ENCODE data around the gene CEP85L.
A peak's percentile ranks its signal among the peaks of the same experiment; 100 is the strongest.

The CEP85L gene

GRCh38 chr6:118651282-118652050 is at the start of gene CEP85L:
TSS of gene CEP85L (minus strand) at chr6:118651591. CDS start at chr6:118651269, 322 bp downstream.
- peak; percentile 85 for DNase-seq

- DNase-seq, result no peak
Observed at GRCh38 chr6:118700531-118700930, 49.1 kb upstream of the CEP85L start.

DNA sequence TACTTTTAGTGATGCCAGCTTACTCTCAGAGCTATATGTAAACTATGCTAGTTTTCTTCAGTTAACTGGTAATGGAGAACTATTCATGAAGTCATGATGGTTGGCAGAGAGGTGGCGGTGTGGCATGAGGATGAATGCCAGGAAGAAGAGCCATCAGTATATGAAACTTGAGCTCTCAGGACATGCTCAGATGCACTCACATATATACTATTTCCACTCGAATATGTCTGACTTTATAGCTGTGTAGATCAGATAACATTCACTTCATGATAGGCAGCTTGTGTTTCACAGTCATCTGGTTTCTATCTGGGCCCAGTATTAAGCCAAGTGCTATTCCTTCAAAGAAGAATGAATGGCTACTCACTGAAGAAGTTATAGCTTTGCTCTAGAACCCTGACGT is 46.2 kb upstream of the CEP85L start:
- DNase-seq, result no peak

GRCh38 chr6:118696271-118696670 is 44.9 kb upstream of the CEP85L start:
- DNase-seq, result no peak

GRCh38 chr6:118693562-118693961 is 42.2 kb upstream of the CEP85L start:
- no peak for DNase-seq

DNA sequence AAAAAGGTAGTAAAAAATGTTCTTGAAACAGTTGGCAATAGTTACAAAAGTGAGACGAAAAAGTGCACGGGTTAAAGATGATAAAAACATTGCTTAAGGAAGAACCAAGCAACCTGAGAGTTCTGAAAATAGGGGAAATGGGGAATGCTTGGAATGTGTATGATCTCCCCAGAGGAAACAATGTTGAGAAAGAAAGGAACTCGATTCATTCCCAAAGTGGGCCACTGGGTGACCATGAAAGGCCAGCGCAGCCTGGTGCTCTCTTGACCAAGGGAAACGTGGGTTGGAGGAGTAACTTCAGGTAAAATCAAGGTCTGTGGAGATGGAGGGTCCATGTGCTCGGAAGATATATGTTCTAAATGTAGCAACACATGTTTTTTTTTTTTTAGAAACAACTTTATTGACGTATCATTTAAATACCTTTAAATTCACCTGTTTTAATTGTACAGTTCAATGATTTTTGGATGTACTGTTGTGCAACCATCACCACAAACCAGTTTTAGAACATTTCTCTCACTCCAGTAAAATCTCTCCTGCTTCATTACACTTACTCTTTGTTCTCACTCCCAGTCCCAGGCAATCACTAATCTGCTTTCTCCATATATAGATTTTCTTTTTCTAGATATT is 34.5 kb upstream of the CEP85L start:
- DNase-seq, result no peak

- no peak for DNase-seq
Observed at GRCh38 chr6:118683881-118684872, 32.8 kb upstream of the CEP85L start.

DNA sequence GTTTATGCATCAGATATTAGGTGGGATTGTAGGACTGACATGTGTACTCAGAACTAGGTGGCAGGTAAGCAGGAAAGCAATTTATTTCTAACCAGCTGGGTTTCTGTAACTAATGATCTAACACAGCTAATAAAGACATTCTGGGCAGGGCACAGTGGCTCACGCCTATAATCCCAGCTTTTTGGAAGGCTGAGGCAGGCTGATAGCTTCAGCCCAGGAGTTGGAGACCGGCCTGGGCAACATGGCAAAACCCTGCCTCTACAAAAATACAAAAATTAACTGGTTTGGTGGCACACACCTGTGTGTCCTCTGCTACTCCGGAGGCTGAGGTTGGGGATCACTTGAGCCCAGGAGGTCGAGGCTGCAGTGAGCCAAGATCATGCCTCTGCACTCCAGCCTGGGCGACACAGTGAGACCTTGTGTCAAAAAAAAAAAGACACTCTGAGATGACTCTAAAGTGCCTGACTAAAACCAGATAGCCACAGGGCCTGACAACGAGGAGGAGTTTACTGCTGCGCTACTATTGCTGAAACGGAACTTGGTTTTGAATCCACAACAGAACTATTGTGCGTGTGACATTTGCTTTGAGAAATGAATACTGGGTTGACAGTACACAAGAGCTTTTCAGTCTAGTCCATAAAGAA is 29.2 kb upstream of the CEP85L start:
- DNase-seq, result no peak

GRCh38 chr6:118679327-118679901 is 28.0 kb upstream of the CEP85L start:
- DNase-seq, result peak; percentile 20

DNA sequence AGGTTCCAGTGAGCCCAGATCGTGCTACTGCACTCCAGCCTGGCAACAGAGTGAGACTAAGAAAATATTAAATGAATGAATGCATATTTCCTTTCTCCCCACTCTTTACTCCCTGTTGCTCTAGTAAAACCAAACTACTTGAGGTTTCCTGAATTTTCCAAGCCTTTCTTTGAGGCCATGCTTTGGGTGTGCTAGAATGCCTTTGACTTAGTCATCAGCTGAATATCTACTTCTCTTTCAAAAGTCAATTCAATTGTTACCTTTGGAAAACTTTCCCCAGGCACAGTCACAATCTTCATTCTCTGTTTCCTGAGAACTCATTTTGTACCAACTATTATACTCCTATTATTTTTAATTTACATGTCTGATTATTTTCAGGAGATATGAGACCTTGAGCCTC is 27.5 kb upstream of the CEP85L start:
- DNase-seq, result peak; percentile 42

DNA sequence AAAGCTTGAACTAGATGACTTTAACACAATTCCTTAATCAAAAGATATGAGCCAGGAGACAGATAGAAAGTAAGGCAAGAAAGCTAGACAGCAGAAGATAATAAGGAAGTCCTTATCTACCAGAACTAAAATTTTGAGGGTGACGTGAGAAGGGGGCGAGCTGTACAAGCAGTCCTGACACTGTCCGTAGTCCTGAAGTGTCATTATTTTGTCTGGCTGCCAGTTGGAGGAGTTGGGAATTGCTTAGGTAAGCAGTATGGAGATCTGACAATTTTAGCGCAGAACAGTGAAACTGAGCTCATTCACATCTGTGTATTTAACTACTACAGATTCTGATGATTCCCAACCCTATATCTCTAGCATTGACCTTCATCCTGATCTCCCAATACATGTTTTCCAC is 25.8 kb upstream of the CEP85L start:
- no peak for DNase-seq

GRCh38 chr6:118675225-118675624 is 23.8 kb upstream of the CEP85L start:
- no peak for DNase-seq

DNA sequence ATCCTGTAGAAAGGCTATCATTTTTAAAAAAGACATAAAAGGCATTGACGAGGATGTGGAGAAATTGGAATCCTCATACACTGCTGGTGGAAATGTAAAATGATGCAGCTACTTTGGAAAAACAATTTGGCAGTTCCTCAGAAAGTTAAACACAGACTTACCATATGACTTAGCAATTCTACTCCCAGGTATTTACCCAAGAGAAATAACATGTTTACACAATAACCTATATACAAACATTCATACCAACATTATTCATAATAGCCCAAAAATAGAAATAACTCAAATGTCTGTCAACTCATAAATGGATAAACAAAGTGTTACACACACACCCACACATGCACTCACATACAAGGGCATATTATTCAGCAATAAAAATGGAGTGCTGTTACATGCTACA is 23.4 kb upstream of the CEP85L start:
- no peak for DNase-seq

DNA sequence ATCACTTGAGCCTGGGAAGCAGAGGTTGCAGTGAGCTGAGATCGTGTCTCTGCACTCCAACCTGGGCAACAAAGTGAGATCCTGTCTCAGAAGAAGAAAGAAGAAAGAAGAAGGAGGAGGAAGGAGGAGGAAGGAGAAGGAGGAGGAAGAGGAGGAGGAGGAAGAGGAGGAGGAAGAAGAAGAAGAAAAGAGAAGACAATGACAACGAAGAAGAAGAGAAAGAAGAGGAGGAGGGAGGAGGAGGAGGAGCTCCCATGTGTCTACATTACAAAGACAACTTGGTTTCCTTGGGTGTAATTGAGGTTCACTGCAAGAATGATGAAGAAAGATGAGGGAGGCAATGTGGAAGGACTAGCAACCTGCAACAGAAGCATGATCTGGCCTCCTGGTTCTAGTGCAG is 21.3 kb upstream of the CEP85L start:
- no peak for DNase-seq

DNA sequence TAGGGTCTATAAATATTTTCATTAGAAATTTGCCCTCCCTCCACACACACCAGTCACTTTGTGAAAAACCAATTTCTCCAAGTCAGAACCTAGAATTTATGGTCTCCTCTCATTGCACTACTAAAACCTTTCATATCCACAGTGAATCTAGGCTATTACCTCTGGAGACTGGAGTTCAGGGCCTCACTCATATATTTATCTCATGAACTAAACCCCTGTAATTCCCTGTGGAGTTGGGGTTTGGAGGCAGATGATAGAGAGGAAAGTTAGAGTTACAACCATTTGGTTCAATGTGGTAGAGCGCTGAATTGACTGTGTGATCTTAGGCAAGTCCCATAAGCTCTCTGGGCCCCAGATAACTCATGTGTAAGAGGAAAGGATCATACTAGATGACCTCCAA is 18.2 kb upstream of the CEP85L start:
- DNase-seq, result no peak

DNA sequence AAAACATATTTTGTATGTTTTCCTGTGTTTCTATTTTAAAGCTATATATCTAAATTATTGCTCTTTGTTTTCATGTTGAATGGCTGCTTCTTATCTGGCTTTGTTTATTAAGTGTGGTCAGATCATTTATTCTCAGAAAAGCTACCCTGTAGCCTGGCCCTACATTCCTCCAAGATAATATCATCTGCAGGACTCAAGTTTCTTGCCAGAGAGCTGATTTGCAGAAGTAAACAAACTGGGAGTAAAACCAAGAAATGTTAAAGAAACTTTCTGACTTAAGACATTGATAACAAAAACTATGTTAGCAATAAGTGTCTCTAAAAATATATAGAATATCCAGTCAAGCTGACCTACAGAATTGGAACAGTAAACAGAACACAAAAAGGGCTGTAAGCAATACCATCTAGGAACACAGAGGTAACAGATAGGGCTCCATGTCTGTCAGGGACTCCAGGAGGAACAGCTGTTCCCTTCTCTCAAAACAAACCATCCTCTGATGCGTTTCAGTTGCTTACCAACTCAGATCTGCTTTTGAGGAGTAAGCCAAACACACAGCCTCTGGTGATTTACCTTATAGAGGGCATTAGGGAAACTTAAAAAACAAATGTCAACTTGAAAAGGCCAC is 17.5 kb upstream of the CEP85L start:
- DNase-seq, result peak; percentile 78

GRCh38 chr6:118667988-118668387 is 16.6 kb upstream of the CEP85L start:
- peak; percentile 55 for DNase-seq

- DNase-seq, result no peak
Observed at GRCh38 chr6:118665011-118665410, 13.6 kb upstream of the CEP85L start.

DNA sequence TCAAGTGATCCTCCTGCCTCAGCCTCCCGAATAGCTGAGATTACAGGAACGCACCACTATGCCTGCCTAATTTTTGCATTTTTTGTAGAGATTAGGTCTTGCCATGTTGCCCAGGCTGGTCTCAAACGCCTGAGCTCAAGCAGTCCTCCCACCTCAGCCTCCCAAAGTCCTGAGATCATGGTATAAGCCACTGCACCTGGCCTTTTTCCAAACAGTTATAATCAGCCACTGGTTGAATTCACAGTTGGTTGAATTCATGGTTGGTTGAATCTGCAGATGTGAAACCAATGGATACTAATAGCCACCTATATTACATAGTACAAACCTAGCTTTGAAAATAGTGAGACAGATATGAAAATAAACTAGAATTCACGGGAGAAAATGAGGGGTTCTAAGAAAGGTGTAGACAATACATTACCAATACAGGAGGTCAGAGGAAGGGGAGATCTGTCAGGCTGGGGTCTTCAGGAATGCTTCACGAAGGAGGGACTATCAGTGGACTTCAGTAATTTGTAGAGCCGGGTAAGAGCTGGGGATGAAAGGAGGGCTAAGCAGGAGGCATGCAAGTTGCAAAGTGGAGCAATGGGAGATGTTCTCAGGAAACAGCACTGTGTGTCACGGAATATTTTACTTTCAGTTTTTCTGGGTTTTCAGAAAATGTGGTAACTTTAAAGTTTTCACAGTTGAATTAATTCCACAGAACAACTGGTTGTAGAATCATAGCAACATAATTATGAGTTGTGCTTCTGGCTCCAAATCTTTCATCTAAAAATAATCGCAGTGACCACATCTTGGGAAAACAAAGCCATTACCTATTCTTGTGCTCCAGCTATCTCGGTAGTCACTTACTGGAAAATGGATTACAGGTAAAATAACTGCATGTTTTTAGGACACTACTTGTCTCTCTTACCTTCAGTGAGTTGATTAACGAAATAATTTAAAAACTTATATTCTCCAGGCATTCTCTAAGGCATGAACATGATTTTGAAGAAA is 12.9 kb upstream of the CEP85L start:
- no peak for DNase-seq

GRCh38 chr6:118661831-118662230 is 10.4 kb upstream of the CEP85L start:
- DNase-seq, result no peak

DNA sequence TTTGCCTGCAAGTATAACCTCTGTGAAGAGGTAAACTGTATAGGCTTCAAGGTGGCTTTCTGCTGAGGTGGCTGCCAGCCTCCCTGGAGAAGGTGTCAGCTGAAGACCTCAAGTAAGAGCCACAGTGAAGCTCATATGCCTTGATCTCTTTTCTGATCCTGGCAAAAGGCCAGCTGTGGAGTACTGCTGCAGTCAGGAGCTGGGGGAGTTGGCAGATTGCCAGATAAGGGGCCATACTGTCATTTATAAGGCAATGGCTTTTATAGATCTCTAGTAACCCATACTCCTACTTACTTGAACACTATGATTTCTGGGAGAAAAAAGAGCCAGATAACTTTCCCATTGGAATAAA is 8.8 kb upstream of the CEP85L start:
- no peak for DNase-seq

Data from NCI-H226 (cell line).